ENCODE data around the gene P4HA2.

Gene P4HA2

GRCh38 chr5:132142459-132142858 is 85.2 kb downstream of the P4HA2 start:
- no peak for DNase-seq (ENCODE audit: low spot score)

All from AG08396 (cell line).